ENCODE measurements around the gene DOC2B. TPM values are rescaled to one million over a fixed set of nuclear protein-coding genes. Genes with fewer than 3 reads are reported as not detected.

Gene DOC2B
- total RNA-seq, 2 experiments from 2014 or later = not detected

DNA sequence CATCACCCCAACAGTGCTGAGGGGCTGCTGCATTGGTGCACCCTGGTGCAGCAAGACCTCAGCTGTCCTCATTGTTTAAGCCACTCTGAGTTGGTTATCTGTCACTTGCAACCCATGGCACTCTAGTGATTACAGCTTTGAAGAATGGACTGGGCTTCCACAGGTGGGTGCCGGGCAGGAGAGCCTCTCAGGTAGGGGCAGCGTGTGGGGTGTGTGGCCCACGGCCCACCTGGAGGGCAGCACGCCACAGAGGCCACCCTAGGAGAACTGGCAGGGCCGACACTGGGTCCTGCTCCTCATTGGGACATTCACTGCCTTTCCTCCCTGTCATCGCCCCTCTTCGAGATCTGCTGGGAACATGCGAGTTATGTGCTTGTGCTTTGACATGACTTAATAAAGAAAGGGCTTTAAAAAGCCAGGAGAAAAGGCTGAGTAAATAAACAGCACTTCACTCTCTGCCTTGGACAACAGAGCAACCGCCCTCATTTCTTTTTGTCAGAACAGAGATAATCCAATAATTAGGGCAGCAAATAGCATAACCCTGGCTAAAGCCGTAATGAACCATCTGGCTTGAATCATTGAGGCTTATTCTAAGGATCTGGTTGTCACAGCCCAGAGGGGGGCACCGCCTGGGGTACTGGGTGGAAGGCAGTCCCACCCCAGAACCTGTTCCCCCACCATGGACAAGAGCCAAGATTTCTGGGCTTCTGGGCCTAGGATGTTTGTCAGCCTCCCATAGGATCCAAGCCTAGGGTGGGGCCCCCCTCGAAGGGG lies 3.0 kb downstream of the DOC2B start:
- ATAC-seq = no peak
- intact Hi-C loops (cut with micrococcal nuclease) = no loop called here
- ChIA-PET POLR2A (no interaction called here), CTCF (no interaction called here)
- no peak overlapping the region for H3K4me3 Mint-ChIP-seq
- TF ChIP-seq CTCF (IDR thresholded peaks at IDR 0.05) = no peak
- H3K4me1 Mint-ChIP-seq (ENCODE audit: low read depth) = no peaks in the 10 kb centered on the region
- no peak overlapping the region for H3K27ac Mint-ChIP-seq
- no peaks in the 10 kb centered on the region for H3K9me3 Mint-ChIP-seq
- H3K36me3 Mint-ChIP-seq (ENCODE audit: low read depth) = no peaks in the 10 kb centered on the region
- DNase-seq = no peak
- peaks cover 23% of the 10 kb centered on the region for H3K27me3 Mint-ChIP-seq

- H3K27ac Mint-ChIP-seq = no peak overlapping the region
- H3K36me3 Mint-ChIP-seq (ENCODE audit: low read depth) = no peaks in the 10 kb centered on the region
- ChIA-PET CTCF (no interaction called here), POLR2A (no interaction called here)
- DNase-seq (no peak), ATAC-seq (no peak)
- no peak overlapping the region for H3K4me3 Mint-ChIP-seq
- H3K4me1 Mint-ChIP-seq (ENCODE audit: low read depth) = no peaks in the 10 kb centered on the region
- no peaks in the 10 kb centered on the region for H3K9me3 Mint-ChIP-seq
- intact Hi-C loops (cut with micrococcal nuclease) = no loop called here
- peaks cover 18% of the 10 kb centered on the region for H3K27me3 Mint-ChIP-seq
- no peak for TF ChIP-seq CTCF (IDR thresholded peaks at IDR 0.05)
Observed at GRCh38 chr17:177762-178161, 3.7 kb downstream of the DOC2B start.

- no peaks in the 10 kb centered on the region for H3K4me1 Mint-ChIP-seq (ENCODE audit: low read depth)
- H3K9me3 Mint-ChIP-seq = no peaks in the 10 kb centered on the region
- DNase-seq (no peak), ATAC-seq (no peak)
- POLR2A ChIA-PET = no interaction called here
- H3K4me3 Mint-ChIP-seq = no peak overlapping the region
- TF ChIP-seq CTCF (IDR thresholded peaks at IDR 0.05) = no peak
- no peak overlapping the region for H3K27ac Mint-ChIP-seq
- no peaks in the 10 kb centered on the region for H3K36me3 Mint-ChIP-seq (ENCODE audit: low read depth)
- CTCF ChIA-PET = no interaction called here
- peaks cover 13% of the 10 kb centered on the region for H3K27me3 Mint-ChIP-seq
- intact Hi-C loops (cut with micrococcal nuclease) = no loop called here
Observed at GRCh38 chr17:177155-177554, 4.3 kb downstream of the DOC2B start.

- no peaks in the 10 kb centered on the region for H3K9me3 Mint-ChIP-seq
- POLR2A ChIA-PET = interaction anchor here (0.5 kb wide), 1 partner anchor 19 kb away, joined by 3 read pairs; no protein-coding TSS in a partner anchor
Observed at GRCh38 chr17:173166-173911, 8.1 kb downstream of the DOC2B start.

More at GRCh38 chr17:173166-173911, 8.1 kb downstream of the DOC2B start:
- Mint-ChIP-seq H3K36me3 (ENCODE audit: low read depth) (no peaks in the 10 kb centered on the region), H3K4me3 (no peak overlapping the region), H3K27ac (no peak overlapping the region), H3K4me1 (ENCODE audit: low read depth) (no peaks in the 10 kb centered on the region), H3K27me3 (peaks cover 6% of the 10 kb centered on the region)
- intact Hi-C loops (cut with micrococcal nuclease) = no loop called here
- CTCF ChIA-PET = no interaction called here
- no peak for ATAC-seq
- DNase-seq = no peak
- no peak for TF ChIP-seq CTCF (IDR thresholded peaks at IDR 0.05)
